Measurements from ENCODE around the gene BTBD19.
"Not testable (repeated sequence)": the region's sequence is repeated elsewhere in the genome, so short reads cannot be mapped to it uniquely, and the experiment has no call there.

BTBD19 gene, protein sequence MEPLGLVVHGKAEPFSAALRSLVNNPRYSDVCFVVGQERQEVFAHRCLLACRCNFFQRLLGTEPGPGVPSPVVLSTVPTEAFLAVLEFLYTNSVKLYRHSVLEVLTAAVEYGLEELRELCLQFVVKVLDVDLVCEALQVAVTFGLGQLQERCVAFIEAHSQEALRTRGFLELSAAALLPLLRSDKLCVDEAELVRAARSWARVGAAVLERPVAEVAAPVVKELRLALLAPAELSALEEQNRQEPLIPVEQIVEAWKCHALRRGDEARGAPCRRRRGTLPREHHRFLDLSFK

DNA sequence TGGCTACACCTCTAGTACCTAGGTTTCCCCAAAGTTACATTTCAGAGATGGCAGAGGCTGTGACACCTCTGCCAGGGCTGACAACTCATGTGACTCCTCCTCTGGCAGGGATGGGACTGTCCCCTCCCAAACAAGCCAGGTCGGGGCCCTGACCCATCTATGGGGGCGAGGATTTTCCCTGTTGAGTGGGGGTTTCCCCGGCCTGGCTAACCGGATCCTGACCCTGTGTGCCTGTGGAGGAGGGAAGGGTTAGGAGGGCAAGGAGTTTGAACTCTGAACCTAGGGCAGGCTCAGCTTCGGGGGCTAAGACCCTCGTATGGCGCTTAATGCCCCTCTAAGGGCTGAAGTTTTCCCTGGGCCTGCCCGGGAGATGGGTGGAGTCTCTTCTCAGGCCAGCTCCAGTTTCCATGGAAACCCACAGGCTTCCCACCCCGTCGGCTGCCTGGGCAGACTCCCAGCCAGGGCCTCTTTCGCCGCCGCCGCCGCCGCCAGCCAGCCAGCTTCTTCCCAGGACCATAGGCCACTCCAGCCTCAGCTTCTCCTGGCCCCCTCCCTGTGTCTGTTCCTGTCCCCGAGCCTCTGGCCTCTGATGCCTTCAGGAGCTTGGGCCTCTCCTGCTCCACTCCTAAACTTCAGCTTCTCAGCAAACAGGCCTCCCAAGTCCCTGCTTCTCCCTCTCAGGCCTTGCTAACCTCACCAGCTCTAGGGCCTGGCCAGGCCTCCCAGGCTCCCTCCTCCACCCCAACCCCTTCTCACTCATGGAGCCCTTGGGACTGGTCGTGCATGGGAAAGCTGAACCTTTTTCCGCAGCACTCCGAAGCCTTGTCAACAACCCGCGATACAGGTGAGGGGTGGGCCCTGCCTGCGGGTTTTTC, at the start of gene BTBD19:
BTBD19 (plus strand) TSS at position 461 of the 875 bp plus-strand sequence; CDS start at position 759, 298 bp downstream.
- ATAC-seq (peak; percentile 69), DNase-seq (peak; percentile 47 to 53)

DNA sequence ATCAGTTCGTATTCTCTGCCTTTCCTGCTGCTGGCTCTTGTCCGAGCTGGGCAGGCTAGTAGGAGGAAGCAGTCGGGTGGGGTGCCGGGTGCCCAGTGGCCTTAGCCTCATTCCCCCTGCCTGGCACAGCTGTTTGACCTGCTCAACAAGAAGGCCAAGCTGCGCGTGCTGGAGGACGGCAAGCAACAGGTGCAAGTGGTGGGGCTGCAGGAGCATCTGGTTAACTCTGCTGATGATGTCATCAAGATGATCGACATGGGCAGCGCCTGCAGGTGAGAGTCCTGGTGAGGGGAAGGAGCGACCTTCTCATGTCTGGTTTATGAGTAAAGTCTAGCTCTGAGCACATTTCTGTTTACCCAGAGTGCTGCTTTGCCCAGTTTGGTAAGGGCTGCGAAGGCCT, 49.2 kb upstream of the BTBD19 start:
- H3K27ac Mint-ChIP-seq, result no peak overlapping the region
- no peaks in the 10 kb centered on the region for H3K9me3 Mint-ChIP-seq
- ATAC-seq (no peak), DNase-seq (no peak)
- no peak overlapping the region for H3K4me3 Mint-ChIP-seq
- peaks cover 5% of the 10 kb centered on the region for H3K4me1 Mint-ChIP-seq
- no peaks in the 10 kb centered on the region for H3K27me3 Mint-ChIP-seq

More for the DNA sequence above, at the start of gene BTBD19:
- Mint-ChIP-seq H3K4me1 (peaks cover 94% of the 10 kb centered on the region), H3K27me3 (no peaks in the 10 kb centered on the region), H3K4me3 (peak within 1 kb of the TSS; percentile 51 to 88), H3K27ac (peak within 1 kb of the TSS; percentile 98 to 99), H3K9me3 (no peaks in the 10 kb centered on the region)

DNA sequence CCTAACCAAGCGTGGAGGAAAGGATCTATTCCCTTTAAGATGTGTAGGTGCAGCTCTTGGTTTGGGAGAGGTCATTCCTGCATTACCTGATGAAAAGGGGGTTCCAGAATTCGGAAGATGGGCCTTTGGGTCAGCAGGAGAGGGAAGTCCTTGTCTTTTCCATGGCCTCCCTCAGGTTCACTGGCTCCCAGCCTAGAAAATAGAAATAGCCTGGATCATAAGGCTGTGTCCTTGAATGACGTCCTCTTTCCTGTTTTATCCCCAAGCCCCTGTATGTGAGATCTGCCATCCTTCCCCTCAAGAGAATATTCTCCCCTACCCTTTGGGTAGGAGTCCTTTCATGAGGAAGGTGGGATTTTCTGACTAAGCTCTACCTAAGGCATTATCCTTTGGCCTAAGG, 47.4 kb upstream of the BTBD19 start:
- Mint-ChIP-seq H3K27ac (no peak overlapping the region), H3K4me1 (peaks cover 5% of the 10 kb centered on the region), H3K9me3 (no peaks in the 10 kb centered on the region), H3K27me3 (no peaks in the 10 kb centered on the region), H3K4me3 (no peak overlapping the region)
- DNase-seq (no peak), ATAC-seq (no peak)

DNA sequence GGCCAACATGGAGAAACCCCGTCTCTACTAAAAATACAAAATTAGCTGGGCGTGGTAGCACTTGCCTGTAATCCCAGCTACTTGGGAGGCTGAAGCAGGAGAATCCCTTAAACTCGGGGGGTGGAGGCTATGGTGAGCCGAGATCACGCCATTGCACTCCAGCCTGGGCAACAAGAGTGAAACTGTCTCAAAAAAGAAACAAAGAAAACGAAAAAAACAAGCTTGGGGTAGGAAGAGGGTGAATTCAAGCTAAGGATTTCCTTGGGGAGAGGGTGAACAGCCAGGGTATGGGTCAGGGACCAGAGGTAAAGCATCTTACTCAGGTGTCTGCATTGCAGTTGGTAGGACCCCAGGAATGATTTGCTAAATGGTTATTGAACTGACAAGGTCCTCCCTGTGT, 41.9 kb upstream of the BTBD19 start:
- H3K27ac Mint-ChIP-seq, H3K4me1 Mint-ChIP-seq, ATAC-seq: not testable (repeated sequence)

DNA sequence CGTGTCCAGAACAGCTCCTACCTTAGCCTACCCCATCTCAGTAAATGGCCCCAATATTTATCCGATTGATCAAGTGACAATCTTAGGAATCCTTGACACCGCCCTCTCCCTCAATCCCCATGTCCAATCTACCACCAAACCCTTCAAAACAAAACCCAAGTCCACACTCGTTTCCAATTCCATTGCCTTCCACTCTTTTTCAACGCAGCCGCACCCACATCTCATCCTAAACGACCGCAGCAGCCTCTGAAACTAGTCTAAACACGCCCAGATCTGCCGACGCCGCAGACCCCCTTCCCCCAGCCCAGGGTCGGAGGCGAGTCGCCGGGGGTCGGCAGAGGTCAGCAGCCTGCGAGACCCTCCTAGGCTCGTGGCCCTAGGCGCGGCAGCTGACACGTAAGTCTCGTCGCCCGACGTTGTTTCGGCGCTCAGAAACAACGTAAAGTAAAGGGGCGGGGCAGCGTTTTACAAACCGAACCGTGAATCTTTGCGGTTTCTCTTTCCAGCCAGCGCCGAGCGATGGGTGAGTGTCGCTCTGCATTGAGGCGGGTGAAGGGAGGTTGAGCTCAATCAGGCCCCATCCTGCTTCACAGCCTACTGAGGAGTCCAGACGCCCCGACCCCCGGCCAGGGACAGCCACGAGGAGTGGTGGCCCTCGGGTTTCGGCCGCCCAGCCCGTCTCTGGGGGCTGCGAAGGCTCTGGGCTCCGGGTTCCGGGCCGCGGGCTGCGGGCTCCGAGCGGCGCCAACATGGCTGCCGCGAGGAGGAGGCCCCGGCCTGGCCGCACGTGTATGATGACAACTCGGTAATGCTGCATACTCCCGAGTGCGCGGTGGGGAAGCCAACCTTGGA, 33.0 kb upstream of the BTBD19 start, which contains the start of gene RPS8:
RPS8 (plus strand) TSS at position 463 of the 852 bp plus-strand sequence; CDS start at position 520, 57 bp downstream.
- Mint-ChIP-seq H3K9me3 (no peaks in the 10 kb centered on the region), H3K27ac (peak within 1 kb of the TSS; percentile 97 to 99), H3K4me3 (peak within 1 kb of the TSS; percentile 86 to 92), H3K27me3 (no peaks in the 10 kb centered on the region), H3K4me1 (peaks cover 60% of the 10 kb centered on the region)
- peak; percentile 87 for ATAC-seq
- DNase-seq, result peak; percentile 85 to 90

More for the DNA sequence above, 41.9 kb upstream of the BTBD19 start:
- H3K27me3 Mint-ChIP-seq, DNase-seq, H3K9me3 Mint-ChIP-seq, H3K4me3 Mint-ChIP-seq: not testable (repeated sequence)

DNA sequence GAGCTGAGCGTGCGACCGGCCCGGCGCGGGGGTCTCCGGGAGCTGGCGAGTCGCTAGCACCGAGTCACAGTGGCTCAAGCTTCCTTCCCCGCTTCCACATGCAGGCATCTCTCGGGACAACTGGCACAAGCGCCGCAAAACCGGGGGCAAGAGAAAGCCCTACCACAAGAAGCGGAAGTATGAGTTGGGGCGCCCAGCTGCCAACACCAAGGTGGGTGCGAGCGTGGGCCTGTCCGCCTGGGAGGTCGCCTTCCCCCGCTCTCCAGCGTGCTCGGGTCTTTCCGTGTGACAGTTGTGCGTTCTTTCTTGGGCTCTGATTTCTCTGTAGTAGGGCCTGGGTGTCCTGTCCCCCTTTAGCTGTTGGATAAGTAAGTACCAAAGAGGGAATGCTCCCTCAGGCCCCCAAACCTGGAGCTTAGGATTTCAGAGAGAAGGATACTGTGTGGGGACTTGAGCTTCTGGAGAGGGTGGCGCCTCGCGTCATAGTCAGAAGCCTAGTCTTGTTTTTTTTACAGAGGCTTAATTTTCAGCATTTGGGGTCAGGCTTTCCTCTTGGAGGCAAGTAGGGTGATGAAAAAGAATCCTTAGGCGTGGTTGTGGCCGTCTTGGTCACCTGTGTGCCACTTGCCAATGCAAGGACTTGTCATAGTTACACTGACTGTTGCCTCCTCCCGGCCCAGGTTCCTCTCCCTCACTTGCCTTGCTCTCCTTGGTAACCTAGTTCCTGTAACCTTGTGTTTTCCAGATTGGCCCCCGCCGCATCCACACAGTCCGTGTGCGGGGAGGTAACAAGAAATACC, 32.2 kb upstream of the BTBD19 start:
- Mint-ChIP-seq H3K9me3 (no peaks in the 10 kb centered on the region), H3K4me3 (peak overlapping the region; percentile 86 to 92), H3K27me3 (no peaks in the 10 kb centered on the region), H3K27ac (peak overlapping the region; percentile 97 to 99), H3K4me1 (peaks cover 67% of the 10 kb centered on the region)
- DNase-seq (peak in 1 of 2 donors; percentile 40), ATAC-seq (peak; percentile 46)

DNA sequence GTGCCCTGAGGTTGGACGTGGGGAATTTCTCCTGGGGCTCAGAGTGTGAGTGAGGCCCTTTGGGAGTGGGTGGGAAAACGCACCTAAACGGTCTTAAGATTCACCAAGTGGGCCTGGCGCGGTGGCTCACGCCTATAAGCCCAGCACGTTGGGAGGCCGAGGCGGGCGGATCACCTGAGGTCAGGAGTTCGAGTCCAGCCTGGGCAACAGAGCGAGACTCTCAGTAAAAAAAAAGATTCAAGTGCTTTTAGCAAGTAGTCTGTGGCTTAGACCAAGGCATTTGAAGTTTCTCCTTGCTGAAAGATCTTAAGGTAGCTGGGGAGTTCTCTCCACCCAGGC, 31.6 kb upstream of the BTBD19 start:
- peaks cover 67% of the 10 kb centered on the region for H3K4me1 Mint-ChIP-seq
- ATAC-seq, result no peak

DNA sequence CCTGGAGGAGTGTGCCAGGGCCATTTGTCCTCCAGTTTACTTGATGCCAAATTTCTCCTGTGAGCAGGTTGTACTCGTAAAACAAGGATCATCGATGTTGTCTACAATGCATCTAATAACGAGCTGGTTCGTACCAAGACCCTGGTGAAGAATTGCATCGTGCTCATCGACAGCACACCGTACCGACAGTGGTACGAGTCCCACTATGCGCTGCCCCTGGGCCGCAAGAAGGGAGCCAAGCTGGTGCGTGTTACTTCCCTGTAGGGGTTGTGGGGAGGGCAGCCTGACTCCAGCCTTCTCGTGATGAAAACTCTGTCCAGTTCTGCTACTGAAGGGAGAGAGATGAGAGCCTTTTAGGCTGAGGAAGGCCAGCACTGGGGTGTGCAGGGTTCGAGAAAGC, 30.8 kb upstream of the BTBD19 start:
- no peak for DNase-seq
- Mint-ChIP-seq H3K27me3 (no peaks in the 10 kb centered on the region), H3K9me3 (no peaks in the 10 kb centered on the region), H3K4me1 (peaks cover 66% of the 10 kb centered on the region), H3K27ac (peak overlapping the region; percentile 67 to 99), H3K4me3 (peak overlapping the region; percentile 86 to 92)
- no peak for ATAC-seq

More for the DNA sequence above, 31.6 kb upstream of the BTBD19 start:
- peak overlapping the region; percentile 97 to 99 for H3K27ac Mint-ChIP-seq
- no peak for DNase-seq
- no peaks in the 10 kb centered on the region for H3K9me3 Mint-ChIP-seq
- no peaks in the 10 kb centered on the region for H3K27me3 Mint-ChIP-seq
- H3K4me3 Mint-ChIP-seq, result peak overlapping the region; percentile 86 to 92

DNA sequence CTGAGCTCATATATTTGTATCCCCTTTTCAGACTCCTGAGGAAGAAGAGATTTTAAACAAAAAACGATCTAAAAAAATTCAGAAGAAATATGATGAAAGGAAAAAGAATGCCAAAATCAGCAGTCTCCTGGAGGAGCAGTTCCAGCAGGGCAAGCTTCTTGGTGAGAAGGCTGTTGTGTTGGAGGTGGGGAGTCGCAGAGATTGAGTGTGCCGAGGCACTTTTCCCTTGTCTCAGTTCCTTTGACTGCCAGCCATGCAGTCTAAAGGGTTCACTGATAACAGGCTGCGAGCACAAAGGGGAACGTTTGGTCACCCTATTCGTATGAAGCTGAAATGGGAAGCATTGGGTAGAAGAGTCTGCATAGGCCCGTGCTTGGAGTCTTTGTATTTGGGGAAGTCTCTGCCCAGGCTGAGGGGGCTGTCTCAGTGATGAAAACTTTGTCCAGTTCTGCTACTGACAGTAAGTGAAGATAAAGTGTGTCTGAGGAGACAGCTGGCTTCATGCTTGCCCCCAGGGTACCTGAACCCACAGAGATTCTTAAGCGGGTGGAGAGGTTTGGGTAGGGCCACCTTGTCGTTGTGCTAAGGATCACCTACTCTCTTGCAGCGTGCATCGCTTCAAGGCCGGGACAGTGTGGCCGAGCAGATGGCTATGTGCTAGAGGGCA, 30.2 kb upstream of the BTBD19 start:
- Mint-ChIP-seq H3K27me3 (no peaks in the 10 kb centered on the region), H3K9me3 (no peaks in the 10 kb centered on the region), H3K27ac (peak overlapping the region; percentile 67 to 99), H3K4me3 (peak overlapping the region; percentile 86 to 92), H3K4me1 (peaks cover 65% of the 10 kb centered on the region)
- DNase-seq, result no peak
- ATAC-seq, result no peak

DNA sequence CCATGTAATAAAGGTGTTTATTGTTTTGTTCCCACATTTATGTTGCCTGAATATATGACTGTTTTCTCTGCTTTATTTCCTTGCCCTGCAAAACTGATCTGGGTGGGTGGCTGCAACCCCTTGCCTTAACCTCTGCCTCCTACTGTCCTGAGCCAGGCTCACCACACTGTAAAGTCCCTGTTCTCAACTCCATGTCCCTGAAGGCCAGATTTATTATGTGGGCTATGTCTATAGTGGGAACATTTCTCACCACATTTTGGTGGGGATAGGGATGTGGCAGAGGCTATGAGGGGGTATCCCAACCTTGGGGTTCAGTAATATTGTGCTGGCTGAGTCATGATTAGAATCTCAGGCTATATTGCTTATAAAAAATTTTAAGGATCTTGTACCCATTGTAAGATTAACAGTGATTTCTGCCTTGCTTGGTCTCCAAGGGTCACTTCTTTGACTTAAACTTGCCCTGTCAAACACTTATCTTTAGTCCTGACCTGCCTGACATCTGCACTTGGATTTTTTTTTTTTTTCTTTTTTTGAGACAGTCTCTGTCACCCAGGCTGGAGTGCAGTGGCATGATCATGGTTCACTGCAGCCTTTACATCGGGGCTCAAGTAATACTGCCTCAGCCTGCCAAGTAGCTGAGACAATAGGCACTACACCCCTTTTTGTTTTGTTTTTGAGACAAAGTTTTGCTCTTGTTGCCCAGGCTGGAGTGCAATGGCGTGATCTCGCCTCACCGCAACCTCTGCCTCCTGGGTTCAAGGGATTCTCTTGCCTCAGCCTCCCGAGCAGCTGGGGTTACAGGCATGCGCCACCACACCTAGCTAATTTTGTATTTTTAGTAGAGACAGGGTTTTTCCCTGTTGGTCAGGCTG, 29.4 kb upstream of the BTBD19 start:
- Mint-ChIP-seq H3K4me1 (peaks cover 68% of the 10 kb centered on the region), H3K27ac (peak overlapping the region in 1 of 2 donors; percentile 19), H3K4me3 (peak overlapping the region; percentile 52 to 64), H3K9me3 (no peaks in the 10 kb centered on the region), H3K27me3 (no peaks in the 10 kb centered on the region)
- no peak for ATAC-seq
- no peak for DNase-seq

DNA sequence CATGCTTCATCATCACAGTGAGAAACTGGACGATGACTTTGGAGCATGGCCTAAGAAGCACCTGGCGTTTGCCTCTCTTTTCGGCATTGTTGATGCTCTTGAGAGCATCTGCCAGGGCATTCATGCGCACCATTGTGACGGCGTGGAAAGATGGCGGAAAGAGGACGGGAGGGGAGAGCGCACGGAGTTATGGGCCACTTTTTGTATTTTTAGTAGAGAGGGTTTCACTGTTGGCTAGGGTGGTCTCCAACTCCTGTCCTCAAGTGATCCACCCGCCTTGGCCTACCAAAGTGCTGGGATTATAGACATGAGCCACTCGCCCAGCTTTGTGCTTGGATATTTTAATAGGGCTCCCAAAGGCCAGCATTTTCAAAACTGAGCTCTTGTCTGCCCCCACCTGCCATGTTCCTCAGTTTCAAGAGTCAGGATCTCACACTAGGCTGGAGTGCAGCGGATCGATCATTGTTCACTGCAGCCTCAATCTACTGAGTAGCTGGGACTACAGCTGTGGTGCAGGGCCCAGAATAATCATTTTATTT, 27.7 kb upstream of the BTBD19 start:
- Mint-ChIP-seq H3K27me3 (no peaks in the 10 kb centered on the region), H3K4me3 (no peak overlapping the region), H3K4me1 (peaks cover 71% of the 10 kb centered on the region), H3K27ac (no peak overlapping the region), H3K9me3 (no peaks in the 10 kb centered on the region)
- no peak for ATAC-seq
- DNase-seq, result no peak

DNA sequence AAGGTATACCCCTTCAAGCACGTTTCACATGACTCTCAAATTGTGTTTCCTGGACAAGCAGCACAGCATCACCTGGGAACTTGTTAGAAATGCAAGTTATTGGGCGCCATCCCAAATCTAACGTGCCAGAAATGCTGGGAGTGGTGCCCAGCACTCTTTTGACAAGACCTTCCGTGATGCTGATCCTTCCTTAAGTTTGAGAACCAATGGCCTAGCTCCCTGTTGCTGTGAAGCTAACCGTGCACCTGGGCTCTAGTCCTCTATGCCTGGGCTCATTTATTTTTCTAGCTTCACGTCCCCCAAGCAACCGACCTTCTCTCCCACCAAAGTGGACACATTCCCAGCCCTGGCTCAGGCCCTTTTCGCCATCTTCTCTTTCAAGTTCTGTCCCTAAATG, 24.6 kb upstream of the BTBD19 start:
- no peak for DNase-seq
- Mint-ChIP-seq H3K27ac (peak overlapping the region; percentile 78 to 80), H3K4me1 (peaks cover 60% of the 10 kb centered on the region), H3K9me3 (no peaks in the 10 kb centered on the region), H3K27me3 (no peaks in the 10 kb centered on the region), H3K4me3 (peak overlapping the region; percentile 83 to 88)
- ATAC-seq, result peak; percentile 1
